SKM-1 (cell line): ENCODE measurements around the gene PPP6C.
A peak's percentile ranks its signal among the peaks of the same experiment; 100 is the strongest.
"Not testable (repeated sequence)": the region's sequence is repeated elsewhere in the genome, so short reads cannot be mapped to it uniquely, and the experiment has no call there.

Source experiments
- DNase-seq: peaks from one replicate; lab custom pipeline; 2025; ENCODE audit not compliant: unreplicated experiment; lab: John Stamatoyannopoulos, UW

PPP6C gene

GRCh38 chr9:125183054-125183453, 6.5 kb downstream of the PPP6C start:
- DNase-seq, result no peak

- not testable (repeated sequence) for DNase-seq
These were observed 7.8 kb downstream of the PPP6C start for GRCh38 chr9:125181756-125182155.

DNA sequence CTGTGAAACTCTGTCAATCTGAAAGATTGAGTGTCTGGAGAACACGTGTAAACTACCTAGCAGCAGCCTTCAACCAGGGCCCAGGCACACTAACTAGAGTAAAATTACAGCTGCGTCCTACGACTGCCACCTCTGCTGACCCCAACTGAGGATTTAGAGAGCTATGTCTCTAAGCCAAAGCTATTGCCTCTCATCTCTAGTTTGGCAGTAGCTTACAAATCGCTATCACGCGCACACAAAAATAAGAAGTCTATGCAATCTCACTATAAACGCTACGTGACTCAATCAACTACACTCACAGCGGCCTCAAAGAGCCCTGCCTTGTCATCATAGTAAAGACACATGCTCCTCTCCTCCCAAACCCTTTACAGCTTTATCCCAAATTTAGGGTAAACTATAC, 8.7 kb downstream of the PPP6C start:
- DNase-seq, result no peak

DNA sequence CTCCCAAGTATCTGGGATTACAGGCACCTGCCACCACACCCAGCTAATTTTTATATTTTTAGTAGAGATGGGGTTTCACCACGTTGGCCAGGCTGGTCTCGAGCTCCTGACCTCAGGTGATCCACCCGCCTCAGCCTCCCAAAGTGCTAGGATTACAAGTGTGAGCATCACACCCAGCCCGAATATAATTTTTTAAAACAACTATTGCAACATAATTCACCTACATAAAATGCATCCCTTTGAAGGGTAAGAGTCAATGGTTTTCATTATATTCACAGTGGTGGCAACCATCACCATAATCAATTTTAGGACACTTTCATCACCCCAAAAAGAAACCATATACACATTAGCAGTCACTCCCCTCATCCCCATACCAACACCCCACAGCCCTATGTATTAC, 9.8 kb downstream of the PPP6C start:
- not testable (repeated sequence) for DNase-seq

- no peak for DNase-seq
These were observed 11.7 kb downstream of the PPP6C start for GRCh38 chr9:125177888-125178287.

DNA sequence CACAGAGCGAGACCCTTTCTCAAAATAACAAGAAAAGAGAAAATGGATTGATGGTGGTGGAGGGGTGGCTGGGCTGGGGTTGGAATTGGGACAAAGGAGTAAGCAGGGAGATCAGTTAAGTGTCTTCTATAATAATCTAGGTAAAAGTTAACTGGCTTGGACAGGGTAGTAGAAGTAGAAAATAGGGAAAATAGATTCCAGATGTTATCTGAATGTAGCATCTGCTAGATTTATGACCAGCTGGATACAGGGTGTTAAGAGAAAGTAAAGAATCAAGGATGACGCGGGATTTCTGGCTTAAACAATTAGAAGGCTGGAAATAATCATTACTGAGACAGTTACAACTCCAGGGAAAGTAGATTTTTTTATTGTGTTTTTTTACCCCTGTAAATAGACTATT, 13.0 kb downstream of the PPP6C start:
- DNase-seq, result no peak

DNA sequence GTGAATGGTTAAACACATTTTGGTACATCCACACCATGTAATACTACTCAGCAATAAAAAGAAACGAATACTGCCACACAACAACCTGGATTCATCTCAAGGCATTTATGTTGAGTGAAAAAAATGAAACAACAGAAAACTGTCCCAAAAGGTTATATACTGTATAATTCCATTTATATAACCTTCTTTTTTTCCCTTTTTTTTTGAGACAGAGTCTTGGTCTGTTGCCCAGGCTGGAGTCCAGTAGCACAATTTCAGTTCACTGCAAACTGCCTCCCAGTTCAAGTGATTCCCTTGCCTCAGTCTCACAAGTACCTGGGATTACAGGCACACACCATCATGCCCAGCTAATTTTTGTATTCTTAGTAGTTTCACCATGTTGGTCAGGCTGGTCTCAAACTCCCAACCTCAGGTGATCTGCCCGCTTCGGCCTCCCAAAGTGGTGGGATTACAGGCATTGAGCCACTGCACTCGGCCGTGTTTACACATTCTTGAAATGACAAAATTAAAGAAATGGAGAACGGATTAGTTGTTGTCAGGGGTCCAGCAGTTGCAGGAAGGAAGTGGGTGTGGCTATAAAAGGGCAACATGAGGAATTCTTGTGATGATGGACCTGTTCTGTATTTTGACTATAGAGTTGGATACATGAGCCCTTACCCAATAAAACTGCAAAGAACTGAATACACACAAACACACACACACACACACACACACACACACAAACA, 17.4 kb downstream of the PPP6C start:
- DNase-seq, result no peak

- DNase-seq, result no peak
These were observed 19.7 kb downstream of the PPP6C start for GRCh38 chr9:125169895-125170294.

DNA sequence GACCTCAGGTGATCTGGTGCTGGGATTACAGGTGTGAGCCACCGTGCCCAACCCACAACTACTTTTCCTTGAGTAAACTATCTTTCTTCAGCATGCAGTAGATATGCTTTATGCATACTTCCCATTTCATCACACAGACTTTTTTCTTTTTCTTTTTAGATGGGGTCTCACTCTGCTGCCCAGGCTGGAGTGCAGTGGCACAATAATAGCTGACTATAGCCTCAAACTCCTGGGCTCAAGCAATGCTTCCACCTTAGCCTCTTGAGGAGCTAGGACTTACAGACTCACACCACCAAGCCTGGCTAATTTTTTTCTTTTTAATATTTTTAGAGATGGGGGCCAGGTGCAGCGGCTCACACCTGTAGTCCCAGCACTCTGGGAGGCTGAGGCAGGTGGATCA, 22.8 kb downstream of the PPP6C start:
- no peak for DNase-seq

DNA sequence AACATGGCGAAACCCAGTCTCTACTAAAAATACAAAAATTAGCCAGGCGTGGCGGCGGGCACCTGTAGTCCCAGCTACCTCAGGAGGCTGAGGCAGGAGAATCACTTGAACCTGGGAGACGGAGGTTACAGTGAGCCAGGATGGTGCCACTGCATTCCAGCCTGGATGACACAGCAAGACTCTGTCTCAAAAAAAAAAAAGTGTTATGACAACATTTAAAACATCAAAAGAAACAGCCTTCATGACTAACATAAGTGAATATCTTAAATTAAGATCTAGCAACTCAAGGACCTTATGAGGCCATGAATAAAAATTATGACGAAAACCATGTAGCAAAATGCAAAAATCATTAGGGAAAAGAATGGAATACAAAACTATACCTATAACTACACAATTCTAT, 26.7 kb downstream of the PPP6C start:
- DNase-seq, result not testable (repeated sequence)

- DNase-seq, result no peak
These were observed 28.2 kb downstream of the PPP6C start for GRCh38 chr9:125161284-125161918.

- no peak for DNase-seq
These were observed 28.9 kb downstream of the PPP6C start for GRCh38 chr9:125160750-125161149.

DNA sequence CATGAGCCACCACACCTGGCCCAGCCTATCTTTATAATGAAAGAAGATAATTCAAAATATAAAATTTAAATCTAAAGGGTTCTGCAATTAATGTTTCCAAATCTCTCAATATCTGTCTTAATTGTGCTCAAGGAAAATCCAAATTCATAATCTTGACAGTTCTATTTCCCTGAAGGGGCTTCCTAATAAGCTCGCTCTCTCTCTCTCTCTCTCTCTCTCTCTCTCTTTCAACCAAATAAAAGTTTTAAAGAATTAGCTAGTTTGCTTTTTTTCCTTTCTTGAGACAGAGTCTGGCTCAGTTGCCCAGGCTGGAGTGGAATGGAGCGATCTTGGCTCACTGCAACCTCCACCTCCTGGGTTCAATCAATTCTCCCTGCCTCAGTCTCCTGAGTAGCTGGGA, 33.1 kb downstream of the PPP6C start:
- no peak for DNase-seq

GRCh38 chr9:125153712-125154367, 35.8 kb downstream of the PPP6C start:
- no peak for DNase-seq

- no peak for DNase-seq
These were observed 37.9 kb downstream of the PPP6C start for GRCh38 chr9:125151730-125152129.

- DNase-seq, result no peak
These were observed 39.0 kb downstream of the PPP6C start for GRCh38 chr9:125150349-125151245.

- DNase-seq, result no peak
These were observed 42.1 kb downstream of the PPP6C start for GRCh38 chr9:125147401-125147951.

- no peak for DNase-seq
These were observed 43.4 kb downstream of the PPP6C start for GRCh38 chr9:125146247-125146646.

GRCh38 chr9:125145425-125145824, 44.2 kb downstream of the PPP6C start:
- no peak for DNase-seq

- DNase-seq, result peak; percentile 97
These were observed 46.1 kb downstream of the PPP6C start, which contains the start of gene SCAI for GRCh38 chr9:125143377-125144090. TSS of gene SCAI (minus strand) at chr9:125143528. CDS start at chr9:125143437, 91 bp downstream.
